ENCODE measurements around the gene TICAM2.

Gene TICAM2

GRCh38 chr5:115607935-115608334, 5.7 kb upstream of the TICAM2 start:
- DNase-seq (ENCODE audit: low spot score) = no peak

GRCh38 chr5:115605436-115605835, 3.2 kb upstream of the TICAM2 start:
- DNase-seq (ENCODE audit: low spot score) = no peak

GRCh38 chr5:115602591-115603125, 379 bp upstream of the TICAM2 start:
- DNase-seq (ENCODE audit: low spot score) = no peak

GRCh38 chr5:115600766-115601165, 1.5 kb downstream of the TICAM2 start:
- DNase-seq (ENCODE audit: low spot score) = no peak

- DNase-seq (ENCODE audit: low spot score) = no peak
Measured at GRCh38 chr5:115599924-115600323, 2.4 kb downstream of the TICAM2 start.

- peak; percentile 53 for DNase-seq (ENCODE audit: low spot score)
Measured at GRCh38 chr5:115599502-115599901, 2.8 kb downstream of the TICAM2 start.

GRCh38 chr5:115594128-115595047, 7.9 kb downstream of the TICAM2 start:
- no peak for DNase-seq (ENCODE audit: low spot score)

- DNase-seq (ENCODE audit: low spot score) = no peak
Measured at GRCh38 chr5:115589043-115589442, 13.2 kb downstream of the TICAM2 start.

GRCh38 chr5:115588640-115589039, 13.6 kb downstream of the TICAM2 start:
- no peak for DNase-seq (ENCODE audit: low spot score)

GRCh38 chr5:115586525-115587146, 15.6 kb downstream of the TICAM2 start:
- no peak for DNase-seq (ENCODE audit: low spot score)

- DNase-seq (ENCODE audit: low spot score) = no peak
Measured at GRCh38 chr5:115585265-115585664, 17.0 kb downstream of the TICAM2 start.

- DNase-seq (ENCODE audit: low spot score) = no peak
Measured at GRCh38 chr5:115584501-115584900, 17.8 kb downstream of the TICAM2 start.

GRCh38 chr5:115583474-115583873, 18.8 kb downstream of the TICAM2 start:
- DNase-seq (ENCODE audit: low spot score) = no peak

- DNase-seq (ENCODE audit: low spot score) = no peak
Measured at GRCh38 chr5:115580941-115581340, 21.3 kb downstream of the TICAM2 start.

GRCh38 chr5:115579747-115580173, 22.5 kb downstream of the TICAM2 start:
- no peak for DNase-seq (ENCODE audit: low spot score)

- DNase-seq (ENCODE audit: low spot score) = peak; percentile 74
Measured at GRCh38 chr5:115579216-115579615, 23.1 kb downstream of the TICAM2 start.

- DNase-seq (ENCODE audit: low spot score) = no peak
Measured at GRCh38 chr5:115578657-115579056, 23.6 kb downstream of the TICAM2 start.

GRCh38 chr5:115577741-115578140, 24.5 kb downstream of the TICAM2 start:
- no peak for DNase-seq (ENCODE audit: low spot score)

GRCh38 chr5:115577329-115577728, 24.9 kb downstream of the TICAM2 start:
- DNase-seq (ENCODE audit: low spot score) = no peak

GRCh38 chr5:115575167-115576070, 26.9 kb downstream of the TICAM2 start:
- DNase-seq (ENCODE audit: low spot score) = no peak

- no peak for DNase-seq (ENCODE audit: low spot score)
Measured at GRCh38 chr5:115573133-115573532, 29.1 kb downstream of the TICAM2 start.

- peak; percentile 99 for DNase-seq (ENCODE audit: low spot score)
Measured at GRCh38 chr5:115571441-115571878, 30.8 kb downstream of the TICAM2 start.
